Measurements from ENCODE around the gene BCDIN3D.

DNA sequence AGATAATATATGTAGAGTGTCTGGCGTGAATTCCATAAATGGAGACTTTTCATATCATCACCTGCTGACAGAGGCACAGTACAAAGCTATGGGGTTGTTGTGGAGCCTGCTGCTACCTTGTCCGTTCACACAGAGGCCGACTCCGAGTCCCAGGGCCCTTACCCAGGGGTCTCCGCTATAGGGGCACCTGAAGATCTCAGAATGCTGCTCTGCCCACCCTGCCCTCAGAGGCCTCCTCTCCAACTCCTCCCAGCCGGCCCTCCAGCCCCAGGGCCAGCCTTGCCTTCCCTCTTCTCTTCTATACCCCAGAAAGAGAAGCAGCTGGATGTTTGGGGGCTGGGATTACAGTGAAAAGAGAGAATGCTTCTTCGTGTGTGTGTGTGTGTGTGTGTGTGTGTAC lies 36.0 kb downstream of the BCDIN3D start:
- TF ChIP-seq, protein P1, sequence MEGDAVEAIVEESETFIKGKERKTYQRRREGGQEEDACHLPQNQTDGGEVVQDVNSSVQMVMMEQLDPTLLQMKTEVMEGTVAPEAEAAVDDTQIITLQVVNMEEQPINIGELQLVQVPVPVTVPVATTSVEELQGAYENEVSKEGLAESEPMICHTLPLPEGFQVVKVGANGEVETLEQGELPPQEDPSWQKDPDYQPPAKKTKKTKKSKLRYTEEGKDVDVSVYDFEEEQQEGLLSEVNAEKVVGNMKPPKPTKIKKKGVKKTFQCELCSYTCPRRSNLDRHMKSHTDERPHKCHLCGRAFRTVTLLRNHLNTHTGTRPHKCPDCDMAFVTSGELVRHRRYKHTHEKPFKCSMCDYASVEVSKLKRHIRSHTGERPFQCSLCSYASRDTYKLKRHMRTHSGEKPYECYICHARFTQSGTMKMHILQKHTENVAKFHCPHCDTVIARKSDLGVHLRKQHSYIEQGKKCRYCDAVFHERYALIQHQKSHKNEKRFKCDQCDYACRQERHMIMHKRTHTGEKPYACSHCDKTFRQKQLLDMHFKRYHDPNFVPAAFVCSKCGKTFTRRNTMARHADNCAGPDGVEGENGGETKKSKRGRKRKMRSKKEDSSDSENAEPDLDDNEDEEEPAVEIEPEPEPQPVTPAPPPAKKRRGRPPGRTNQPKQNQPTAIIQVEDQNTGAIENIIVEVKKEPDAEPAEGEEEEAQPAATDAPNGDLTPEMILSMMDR (conservative IDR thresholded peaks at IDR 0.05) = no peak
- TF ChIP-seq ZFX (IDR thresholded peaks at IDR 0.05) = no peak

Data from C4-2B (cell line).